ENCODE measurements around the gene AOAH.

Gene AOAH

DNA sequence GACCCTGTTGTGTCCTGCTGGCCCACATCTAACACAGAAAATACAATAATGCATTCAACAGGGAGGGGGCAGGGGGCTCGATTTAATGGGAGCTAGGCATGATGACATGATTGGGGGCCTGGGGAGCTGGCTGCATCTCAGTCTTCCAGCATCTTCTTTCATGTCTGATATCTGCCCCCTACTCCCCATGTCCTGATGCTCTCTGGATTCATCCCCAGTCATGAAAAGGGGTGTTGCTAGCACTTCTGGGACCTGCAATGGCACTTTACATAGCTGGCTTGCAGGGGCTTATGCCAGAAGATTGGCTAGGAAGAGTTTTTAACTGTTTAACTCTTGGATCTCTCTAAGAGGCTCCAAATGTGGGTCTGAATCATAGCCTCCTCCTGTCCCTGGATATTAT is 94.9 kb downstream of the AOAH start:
- no peak for DNase-seq (ENCODE audit: low spot score)

DNA sequence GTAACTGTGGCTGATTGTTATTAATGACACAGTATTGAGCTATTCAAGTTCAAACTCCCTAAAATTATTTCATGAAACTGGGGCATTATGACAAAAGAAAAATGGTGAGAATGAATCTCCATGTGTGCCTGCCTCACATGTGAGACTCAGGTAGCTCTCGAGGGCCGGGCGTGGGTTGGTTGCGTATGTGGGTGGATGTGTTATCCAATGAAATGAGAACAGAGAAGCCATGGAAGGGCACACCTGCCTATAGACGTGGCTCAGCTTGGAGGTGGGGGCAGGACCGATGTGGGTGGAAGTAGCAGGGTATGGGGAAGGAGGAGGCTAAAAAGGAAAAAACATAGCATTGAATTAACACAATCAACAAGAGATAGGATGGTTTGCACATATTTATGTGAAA is 96.5 kb downstream of the AOAH start:
- DNase-seq (ENCODE audit: low spot score) = no peak

DNA sequence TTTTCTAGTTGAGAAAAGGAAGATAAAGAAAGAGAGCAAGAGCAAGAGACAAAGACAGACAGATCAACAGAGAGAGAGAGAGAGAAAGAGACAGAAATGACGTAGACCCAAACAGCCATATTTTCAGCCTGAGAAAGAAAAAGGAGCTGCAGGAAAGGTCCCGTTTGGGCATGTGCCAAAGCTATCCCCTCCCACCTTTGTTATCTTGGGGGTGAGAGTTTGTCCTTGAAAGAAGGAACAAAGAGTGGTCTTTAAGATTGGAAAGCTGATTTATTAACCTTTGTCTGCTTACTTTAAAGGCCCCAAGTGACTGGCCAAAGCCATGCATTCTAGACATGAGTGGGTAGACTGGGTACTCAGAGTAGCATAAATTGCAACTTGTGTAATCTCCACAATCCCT is 98.2 kb downstream of the AOAH start:
- DNase-seq (ENCODE audit: low spot score) = no peak

DNA sequence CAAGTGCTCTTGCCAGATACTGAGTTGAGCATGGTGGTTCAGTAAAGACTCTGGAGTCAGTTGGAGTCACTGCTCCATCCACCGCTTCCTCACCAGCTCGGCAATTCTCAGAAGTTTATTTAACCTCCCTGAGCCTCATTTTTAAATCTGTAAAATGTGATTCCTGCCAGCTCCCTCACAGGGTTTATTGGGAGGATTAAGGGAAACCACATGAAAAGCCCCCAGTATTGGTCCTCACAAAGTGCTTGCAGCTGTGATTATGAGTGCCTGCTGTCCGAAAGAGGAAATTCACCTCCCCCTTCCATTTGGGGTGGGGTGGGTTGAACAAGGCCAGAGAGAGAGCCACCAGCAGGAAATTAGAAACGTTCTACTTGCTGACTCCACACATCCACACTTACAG is 99.0 kb downstream of the AOAH start:
- no peak for DNase-seq (ENCODE audit: low spot score)

DNA sequence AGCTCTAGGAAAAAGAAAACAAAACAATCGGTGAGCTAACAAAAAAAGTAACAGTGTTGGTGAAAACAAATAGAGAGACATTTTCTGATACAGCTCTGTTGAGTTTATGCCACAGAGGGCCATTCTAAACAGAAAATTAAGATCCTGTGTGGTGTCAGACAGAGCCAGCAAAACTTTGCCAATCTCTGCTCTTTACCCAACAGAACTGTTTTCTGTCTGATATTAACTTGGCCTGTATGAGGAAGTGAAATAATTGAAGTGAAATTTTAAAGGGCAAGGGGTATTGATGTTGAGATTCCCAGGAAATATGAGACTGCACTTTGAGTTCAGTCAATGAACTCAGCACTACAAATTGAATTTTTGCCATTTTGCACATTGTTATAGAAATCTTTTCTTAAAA is 101.0 kb downstream of the AOAH start:
- DNase-seq (ENCODE audit: low spot score) = no peak

DNA sequence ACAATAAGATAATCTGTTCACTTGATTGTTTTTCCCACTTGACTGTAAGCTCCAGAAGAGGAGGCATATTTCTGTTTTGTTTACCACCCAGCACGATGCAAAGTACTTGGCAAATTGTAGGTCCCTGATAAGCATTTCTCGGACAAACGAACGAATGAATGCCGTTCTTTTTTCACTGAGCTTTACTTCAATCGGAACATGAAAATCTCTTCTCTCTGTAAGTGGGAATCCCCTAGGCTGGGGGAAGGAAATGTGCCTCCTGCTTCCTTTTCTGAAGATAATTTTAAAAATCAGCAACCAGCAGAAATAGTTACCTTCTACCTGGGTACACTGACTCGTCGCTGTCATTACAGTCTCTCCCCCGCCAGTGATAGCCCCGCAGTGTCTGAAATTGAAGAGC is 102.9 kb downstream of the AOAH start:
- no peak for DNase-seq (ENCODE audit: low spot score)

DNA sequence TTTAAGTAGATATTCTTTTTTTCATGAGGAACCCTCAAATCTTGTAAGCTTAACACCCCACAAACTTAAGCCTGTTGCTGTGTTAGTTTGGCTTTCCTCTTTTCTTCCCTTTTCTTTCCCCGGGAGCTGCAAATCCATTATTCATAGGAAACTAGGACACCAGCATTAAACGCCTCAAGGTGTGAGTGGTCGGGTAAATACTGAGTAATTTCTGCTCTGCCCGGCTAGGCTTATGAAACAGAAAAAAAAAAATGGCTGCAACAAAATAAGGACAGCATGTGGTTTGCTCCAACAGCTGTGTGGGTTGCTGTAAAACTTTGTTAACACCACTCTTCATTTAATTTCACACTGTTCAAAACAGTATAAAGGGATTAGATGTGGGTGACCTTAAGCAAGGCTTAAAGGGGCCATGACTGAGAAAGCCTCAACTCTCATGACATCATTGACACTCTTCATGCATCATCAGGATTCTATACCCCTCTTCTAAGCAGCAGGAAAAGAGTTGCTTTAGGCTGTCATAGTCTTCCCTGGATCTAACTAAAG is 104.1 kb downstream of the AOAH start:
- no peak for DNase-seq (ENCODE audit: low spot score)

DNA sequence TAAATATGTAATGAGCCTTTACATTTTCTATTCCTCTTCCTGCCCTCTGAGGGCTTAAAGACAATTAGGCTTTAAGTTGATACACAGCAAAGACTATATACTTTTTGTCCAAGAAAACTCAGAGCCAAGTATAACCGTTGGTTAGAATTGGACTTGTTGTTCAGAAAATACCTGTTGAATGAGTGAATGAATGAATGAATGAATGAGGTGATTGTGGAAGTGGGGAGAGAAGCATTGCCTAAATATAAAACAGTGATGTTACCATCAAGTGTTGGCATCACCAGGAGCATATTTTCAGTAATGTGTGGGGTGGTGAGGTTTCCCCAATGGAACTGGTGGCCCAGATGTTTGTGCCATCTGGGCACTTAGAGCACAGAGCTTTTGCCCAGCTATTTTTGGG is 106.9 kb downstream of the AOAH start:
- DNase-seq (ENCODE audit: low spot score) = no peak

DNA sequence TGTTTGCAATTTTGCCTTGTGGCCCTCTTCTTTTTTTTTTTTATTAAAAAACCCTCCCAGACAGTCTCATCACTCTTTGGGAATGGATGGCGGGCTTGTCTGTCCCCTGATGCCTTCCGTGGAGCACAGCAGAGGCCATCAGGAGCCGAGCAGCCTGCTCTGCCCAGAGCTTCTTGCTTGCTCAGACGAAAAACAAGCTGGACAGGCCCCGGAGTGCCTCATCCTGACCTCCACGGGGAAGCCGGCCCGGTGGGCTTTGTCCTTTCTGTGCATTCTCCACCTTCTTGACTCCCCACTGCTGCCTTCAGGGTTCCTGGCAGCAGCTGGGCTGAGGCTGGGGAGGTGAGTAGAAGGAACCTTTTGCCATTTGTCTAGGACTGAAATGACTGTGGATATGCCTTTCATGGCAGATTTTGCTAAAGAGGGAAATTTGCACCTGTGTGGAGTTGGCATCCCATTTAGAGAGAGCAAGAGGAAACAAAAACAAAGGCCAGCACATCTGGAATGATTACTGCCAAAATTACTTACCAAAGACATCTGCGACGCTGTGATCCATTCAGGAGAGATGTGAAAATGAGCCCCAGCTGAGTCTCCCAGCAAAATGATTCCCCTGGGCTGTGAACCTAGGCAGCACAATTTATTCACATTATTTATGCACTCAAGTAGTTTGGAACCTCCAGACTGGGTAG is 108.3 kb downstream of the AOAH start:
- no peak for DNase-seq (ENCODE audit: low spot score)

DNA sequence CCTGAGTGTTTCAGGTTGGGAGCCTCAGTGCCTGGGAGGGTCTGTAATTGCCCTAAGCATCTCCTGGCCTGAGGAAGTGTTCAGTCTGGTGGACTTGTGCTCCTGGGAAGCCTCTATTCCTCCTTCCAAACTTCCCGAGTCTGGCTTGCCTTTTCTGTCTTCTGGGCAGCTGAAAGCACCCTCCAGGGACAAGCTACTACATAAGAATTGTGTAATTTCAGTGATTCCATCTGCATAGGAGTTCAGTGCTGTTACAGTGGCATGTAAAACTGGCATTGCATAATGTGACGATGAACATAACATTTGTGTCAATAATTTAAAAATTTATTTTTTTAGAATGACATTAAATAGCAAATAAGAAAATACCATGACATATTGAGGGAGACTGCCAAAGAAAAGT is 109.3 kb downstream of the AOAH start:
- DNase-seq (ENCODE audit: low spot score) = no peak

DNA sequence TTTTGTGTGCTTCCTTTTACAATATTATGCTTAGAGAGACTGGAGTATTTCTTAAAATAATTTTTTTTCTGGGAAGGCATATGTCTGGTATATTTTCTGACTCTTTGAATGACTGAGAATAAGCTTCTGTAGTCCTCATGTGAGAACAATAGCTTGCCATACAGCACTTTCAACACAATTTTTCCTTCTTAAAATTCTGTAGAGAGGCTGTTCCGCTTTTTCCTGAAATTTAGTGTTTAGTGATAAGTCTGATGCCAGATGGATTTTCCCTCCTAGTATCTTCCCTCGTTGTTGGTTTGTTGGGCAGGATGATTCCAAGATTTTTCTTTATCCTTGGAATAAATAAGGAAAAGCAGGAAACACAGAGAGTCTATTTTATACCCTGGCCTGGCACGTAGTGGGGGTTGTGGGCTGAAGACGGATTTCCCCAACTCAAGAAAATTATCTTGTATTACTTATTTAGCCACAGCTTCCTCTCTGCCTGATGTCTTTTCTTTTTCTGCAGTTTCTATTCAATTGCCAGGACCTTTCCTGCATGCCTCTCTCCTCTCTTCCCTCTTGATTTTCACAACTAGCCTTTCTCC is 111.2 kb downstream of the AOAH start:
- DNase-seq (ENCODE audit: low spot score) = no peak

DNA sequence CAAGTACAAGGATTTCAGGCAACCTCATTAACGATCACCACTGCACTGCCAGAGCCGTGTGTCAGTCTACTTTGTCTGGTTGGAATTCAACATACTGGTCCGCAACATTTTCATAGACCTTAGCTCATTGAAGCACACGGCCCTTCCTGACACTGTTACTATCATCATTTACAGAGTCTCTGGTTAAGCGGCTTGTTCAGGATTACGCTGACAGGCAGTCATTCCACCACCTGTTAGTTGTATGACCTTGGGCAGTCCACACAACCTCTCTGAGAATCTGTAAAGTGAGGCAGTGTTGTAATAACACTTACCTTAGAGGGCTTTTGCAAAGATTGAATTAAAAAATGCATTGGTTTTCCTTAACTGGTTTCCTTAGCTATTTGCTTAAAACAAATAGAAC is 112.6 kb downstream of the AOAH start:
- DNase-seq (ENCODE audit: low spot score) = no peak

DNA sequence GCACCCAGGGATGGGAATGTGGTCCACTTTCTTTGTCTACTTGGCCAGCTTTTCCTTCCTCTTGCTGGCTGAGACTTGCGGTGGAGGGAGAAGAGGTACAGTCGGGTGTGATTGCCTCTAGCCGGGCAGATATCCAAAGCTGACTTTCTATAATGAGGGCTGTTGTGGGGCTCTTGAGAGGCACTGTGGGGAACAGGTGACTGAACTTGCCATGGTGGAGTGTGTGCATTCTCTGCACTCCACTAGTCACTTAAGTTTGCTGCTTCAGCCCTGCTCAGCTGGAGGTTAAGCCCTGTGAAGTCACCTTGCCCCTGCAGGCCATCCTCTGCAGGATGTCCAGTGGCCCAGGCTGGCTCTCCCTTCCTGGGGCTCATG is 116.6 kb downstream of the AOAH start:
- DNase-seq (ENCODE audit: low spot score) = no peak

DNA sequence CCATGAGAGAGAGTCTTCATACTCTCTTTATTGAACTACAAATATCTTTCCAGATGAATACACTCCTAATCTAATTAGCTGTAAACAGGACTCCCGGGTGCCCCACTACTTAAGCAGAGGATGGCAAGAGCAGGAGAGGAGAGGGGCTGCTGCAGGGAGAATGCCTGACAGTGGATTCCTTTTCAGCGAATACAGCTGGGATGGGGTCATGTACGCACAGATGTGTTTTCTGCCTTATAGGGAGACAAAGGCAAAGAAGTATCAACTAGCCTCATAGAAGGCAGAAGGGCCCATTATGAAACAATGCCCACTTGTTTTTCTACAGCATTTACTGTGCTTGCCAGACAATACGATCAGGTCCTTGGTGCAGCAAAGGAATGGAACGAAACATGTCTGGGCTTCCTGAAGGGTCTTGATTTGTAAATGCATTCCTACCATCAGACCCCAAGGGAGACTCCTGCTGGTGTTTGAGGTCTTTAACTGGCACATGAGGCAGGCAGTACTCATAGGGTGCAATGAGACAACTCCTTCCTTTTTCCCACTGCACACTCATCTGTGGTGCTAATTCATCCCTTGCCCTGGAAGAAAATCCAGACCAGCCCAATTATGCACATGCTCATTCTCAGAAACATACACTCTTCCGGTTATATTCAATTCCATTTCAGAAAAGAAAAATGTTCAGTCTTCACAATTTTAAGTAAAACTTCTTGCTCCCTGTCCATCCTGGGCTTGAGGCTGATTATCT is 117.1 kb downstream of the AOAH start:
- no peak for DNase-seq (ENCODE audit: low spot score)

DNA sequence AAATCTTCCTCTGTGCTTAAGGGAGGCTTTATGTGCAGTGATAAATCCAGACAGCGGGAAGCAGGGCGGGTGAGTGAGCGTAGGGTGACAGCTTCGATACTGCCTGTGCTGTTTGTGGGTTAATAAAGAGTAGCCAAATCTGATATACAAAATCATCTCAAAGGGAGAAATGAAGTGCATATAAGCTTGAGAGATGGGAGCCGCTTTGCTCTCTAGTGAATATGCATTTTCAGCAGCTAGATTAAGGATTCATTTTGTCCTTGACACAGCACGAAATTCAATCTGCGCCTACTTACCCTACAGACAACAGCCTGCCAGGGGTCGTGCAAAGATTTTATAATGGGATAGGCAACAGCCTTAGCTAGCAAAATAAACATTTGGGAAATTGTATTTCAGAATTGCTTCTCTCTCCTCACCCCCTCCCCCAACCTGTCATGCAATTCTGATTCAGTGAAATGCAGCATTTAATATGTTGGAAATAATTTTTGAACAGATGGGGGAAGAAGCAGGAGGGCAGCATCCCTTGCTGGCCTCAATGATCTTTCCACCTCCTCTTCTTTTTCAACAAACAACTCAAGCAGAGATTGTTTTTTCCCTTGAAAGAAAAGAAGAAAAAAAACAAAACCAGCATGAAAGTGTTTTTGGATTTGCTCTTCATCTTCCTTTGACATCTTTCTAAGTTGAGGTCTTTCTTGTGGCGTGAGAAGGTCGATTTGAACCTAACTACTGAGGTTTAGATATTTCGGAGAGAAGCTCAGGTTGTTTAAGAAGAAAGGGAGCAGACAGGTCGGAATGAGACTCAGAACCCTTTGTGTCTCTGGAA is 117.9 kb downstream of the AOAH start:
- DNase-seq (ENCODE audit: low spot score) = no peak

DNA sequence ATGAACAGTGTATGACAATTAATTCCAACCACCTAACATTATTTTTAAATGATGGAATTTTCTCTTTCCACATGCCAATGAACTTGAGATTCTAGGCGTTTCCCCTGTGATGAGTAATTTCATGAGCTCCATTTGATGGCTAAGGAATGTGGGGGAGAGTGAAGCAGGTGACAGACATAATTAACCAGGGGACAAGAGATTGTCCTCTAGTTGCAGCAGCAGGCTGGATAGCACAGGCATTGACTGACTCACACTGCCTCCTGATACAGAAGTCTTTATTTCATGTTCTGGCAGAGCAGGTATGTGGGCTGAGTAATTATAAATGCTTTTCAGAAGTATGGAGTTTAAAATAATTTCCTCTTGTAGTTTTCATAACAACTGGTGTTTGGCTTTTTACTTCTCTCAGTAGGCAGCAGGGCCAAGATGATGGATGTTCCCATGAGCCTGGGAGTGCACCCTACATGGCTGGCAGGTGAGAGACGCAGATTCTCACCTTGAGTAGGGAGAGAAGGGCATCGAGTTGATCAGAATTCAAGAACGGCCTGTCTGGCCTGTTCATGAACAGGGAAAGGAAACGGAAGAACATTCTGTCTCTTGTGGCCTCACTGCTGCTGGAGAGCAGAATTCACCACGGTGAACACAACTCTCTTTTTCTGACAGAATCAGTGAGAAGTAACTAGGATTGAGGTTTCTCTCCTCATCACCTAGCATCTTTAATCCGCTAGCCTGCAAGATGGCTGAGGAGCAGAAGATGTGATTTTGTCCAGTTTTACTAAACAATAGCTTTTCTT is 118.8 kb downstream of the AOAH start:
- DNase-seq (ENCODE audit: low spot score) = no peak

DNA sequence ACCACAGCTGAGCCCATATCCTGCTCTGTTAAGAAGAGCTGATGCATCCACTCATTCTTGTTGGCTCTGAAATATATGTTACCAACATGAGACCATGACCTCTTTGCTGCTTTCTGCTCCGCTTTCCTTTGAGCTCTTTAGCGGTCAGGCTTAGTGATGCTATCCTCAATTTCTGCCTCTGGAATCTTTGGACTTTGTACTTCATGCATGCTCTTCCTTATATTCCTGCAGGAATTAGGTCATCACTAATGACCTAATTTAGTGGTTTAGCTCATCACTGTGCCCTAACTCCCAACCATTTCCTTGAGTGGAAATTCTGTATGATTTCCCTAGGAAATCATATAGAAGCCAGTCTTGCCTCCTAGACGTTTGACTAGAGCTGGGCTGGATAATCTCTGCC is 119.5 kb downstream of the AOAH start:
- DNase-seq (ENCODE audit: low spot score) = no peak

DNA sequence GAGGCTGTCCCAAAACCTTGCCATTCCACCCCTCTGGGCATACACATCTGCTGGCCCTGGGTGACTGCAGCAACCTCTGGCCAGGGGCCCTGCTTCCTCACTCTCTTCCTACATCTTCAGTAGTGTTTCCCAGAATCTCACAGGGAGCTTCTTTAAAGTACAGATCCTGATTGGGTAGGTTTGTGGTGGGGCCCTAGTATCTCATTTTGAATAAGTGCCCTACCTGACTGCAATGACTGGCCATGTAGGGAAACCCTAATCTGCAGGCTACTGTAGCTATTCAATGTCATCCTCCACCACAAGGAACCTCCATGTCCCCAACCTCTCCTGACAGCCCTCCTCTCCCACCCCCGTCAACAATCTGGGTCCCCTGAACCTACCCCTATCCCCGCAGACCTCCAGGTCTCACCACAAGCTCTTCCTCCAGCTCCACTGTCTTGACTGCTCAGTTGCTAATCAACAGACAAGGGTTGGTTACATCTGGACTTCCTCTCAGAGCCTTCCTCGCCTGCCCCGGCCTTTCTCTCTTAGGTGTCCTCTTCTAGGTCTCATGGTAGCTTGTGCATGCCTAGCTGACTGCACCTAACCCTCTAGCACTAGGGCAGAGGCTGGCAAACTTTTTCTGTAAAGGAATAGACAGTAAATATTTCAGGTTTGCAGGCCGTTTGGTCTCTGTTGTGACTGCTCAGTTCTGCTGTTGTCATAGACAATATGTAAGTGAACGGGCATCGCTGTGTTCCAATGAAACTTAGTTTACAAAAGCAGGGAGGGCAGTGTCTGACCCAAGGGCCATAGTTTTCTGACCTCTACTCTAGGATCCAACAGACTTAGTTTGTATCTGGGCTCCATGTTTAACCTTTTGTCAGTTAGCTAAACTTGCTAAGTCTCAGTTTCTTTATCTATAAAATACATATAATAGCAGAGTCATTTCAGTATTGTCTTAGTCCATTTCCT is 121.1 kb downstream of the AOAH start:
- no peak for DNase-seq (ENCODE audit: low spot score)

DNA sequence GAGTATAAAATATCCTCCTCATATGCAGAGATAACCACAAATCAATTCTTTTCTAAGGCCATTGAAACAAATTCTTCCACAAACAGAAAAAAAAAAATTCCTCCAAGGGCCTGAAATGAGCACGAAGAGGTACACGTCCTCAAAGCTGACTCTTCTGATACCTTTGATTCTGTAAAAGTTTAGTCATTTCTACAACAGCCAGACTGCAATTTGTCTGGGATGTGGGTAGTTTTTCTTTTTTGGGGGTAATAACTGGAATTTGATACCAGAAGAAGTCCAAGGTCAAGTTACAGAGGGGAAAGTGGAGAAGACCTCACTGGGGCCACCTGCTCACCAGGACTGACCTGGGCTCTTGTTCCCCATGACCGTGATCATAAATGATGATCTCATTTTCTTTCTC is 121.8 kb downstream of the AOAH start:
- DNase-seq (ENCODE audit: low spot score) = no peak

DNA sequence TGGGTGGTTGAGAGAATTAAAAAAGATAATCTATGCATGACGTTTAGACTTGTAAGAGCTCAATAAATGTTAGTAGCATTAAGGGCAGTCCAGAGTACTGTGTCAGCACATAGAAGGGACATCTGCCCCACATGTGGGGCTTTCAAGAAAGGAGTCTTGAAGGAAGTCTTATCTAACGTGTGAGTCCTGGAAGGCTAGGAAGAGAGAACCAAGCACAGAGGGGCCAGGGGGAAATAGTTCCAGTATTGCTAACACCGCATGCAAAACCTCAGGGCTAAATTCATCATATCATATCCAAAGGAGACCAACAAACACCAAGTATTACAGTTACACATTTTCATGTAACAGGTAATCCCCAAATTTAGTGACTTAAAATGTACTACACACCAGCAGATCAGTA is 122.7 kb downstream of the AOAH start:
- DNase-seq (ENCODE audit: low spot score) = no peak
